GM12872 (cell line): ENCODE measurements around the gene RXRG.

Experiments
- TF ChIP-seq, protein P1 (sequence below): IDR thresholded peaks from 3 replicates; pipeline ENCODE4 v1.5.1; 2011; ENCODE audit warnings: low read depth, mild to moderate bottlenecking, low read length, moderate library complexity; ENCODE audit not compliant: insufficient read depth

RXRG gene

DNA sequence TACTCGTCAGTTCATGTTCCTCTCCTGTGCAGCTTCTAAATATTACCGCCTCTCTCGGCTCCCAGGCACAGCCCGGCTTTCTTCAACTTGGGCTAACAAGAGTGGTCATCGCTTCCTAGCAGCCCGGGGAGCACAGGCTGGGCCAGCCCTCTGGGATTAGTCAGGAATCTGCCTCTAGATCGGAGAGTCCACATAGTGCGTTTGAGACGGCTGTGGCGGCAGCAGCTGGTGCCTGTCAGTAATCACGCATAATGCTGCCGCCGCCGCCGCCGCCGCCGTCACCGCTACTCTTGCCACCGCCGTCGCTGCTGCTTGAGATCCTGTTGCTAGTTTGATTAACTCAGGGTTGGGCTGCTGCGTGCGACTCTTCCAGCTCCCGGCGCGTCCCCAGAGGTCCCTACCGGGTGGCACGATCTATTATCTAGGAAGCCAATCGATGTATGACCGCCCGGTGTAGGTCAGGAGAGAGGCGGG lies at the start of gene RXRG:
RXRG (minus strand) TSS at position 230 of the 474 bp plus-strand sequence. CDS start 233 bp downstream, outside the sequence.
- TF ChIP-seq, protein P1, sequence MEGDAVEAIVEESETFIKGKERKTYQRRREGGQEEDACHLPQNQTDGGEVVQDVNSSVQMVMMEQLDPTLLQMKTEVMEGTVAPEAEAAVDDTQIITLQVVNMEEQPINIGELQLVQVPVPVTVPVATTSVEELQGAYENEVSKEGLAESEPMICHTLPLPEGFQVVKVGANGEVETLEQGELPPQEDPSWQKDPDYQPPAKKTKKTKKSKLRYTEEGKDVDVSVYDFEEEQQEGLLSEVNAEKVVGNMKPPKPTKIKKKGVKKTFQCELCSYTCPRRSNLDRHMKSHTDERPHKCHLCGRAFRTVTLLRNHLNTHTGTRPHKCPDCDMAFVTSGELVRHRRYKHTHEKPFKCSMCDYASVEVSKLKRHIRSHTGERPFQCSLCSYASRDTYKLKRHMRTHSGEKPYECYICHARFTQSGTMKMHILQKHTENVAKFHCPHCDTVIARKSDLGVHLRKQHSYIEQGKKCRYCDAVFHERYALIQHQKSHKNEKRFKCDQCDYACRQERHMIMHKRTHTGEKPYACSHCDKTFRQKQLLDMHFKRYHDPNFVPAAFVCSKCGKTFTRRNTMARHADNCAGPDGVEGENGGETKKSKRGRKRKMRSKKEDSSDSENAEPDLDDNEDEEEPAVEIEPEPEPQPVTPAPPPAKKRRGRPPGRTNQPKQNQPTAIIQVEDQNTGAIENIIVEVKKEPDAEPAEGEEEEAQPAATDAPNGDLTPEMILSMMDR, result no peak

DNA sequence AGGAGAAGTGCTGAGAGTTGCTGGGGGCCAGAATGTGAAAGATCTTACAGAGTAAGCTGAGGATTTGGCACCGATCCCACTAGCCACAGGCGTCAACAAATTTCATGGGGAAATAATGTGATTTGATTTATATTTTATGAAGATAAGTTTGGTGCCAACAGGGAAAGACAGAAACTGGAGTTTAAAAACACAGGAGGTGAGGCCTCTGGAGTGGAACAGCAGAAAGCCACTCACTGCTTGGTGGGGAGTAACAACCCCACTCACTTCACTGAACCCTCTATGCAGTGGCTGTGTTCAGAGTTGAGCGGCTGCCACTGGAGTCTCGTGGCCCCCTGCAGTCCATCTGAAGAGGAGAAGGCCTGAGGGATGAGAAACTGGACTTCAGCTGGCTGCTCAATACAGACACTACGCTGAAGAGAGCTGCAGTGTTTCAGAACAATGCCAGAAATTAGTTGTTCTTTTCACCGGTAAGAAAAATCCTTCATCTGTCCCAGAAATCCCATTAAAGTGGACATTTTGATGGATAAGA lies 48.0 kb upstream of the RXRG start:
- TF ChIP-seq, protein P1, result no peak

DNA sequence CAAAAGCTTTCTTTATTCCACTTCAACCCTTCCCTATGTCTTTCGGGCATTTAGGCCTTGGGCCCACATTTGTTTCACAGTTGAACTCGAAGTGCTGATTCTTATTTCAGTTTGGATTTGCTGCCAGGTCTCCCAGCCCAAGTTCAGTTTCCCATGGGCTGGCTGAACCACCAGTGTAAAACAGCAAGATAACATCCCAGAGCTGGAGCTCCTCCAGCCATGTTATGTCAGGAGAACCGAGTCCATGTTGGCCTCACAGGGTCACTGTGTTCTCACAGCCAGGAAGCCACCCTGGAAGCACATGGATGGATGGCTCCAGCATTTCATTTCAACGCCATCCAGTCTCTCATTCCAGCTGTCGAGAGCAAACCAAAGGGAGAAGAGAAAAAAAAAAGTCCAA lies 45.2 kb upstream of the RXRG start:
- TF ChIP-seq, protein P1, result no peak

DNA sequence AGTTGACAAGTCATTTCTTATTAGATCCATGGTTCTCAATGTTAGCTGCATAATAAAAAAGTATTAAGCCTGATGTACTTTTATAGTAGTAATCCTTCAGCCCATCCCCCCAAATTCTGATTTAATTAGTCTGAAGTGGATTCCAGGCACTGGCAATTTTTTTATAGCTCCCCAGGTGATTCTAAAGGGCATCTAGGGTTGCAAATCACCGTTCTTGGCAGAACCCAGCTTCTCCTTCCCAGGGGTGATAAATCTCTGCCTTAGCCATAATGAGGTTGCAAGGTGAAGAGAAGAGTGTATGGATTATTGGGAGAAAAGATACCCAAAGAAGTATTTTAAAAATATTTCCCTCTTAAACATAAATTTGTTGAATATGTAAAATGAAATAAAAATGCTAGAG lies 43.0 kb upstream of the RXRG start:
- TF ChIP-seq, protein P1, result no peak

DNA sequence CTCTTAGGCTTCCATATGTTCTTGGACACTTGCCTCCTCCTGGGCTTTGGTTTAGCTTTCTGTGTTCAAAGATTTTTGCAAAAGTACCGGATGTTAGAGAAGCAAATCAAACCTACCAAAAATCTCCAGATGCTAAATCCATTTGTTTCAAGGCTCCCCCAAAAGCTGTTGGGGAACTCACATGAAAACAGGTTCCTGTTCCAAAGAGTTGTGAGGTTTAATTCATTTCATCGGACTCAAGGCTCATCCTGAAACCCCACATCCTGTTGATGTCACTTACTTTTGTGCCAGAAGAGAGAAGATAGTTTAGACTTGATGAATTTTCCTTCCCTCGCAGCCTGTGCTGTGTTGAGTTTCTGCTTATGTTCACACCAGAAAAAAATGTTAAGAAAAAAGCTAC lies 41.7 kb upstream of the RXRG start:
- TF ChIP-seq, protein P1, result no peak

DNA sequence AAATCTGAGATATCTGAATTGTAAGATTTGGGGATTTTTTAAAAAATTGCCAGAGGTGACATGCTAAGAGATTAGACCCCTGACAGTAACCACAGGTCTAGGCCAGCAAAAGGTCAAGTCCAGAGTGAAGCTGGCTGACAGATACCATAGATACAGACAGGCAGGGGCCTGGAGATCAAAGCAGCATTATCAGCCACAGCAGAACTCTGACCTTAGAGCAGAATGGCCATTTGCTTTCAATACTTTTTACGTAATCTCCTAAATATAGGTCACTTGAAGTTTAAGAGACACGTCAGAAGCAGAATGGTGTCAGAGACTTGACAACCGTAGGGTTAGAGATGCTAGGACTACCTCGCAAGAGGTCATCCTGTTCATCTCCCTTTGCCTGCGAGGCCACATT lies 40.8 kb upstream of the RXRG start:
- TF ChIP-seq, protein P1, result no peak

DNA sequence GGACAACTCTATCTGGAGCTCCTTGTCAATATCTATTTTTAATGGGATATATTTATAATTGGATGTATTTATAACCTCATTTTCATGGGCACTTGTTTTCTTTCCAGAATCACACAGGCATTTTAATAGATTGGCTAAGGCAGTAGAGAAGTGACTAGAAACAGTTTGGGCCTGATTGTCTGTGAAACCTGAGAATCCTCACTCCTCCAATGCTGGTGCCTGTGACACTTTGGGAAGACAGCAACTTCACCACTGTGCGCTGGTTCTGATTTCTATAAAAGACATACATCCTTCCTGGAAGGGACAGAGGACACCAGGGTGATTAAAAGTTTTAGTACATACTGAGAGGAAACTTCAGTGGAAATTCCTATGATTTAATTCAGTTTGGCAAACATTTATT lies 39.6 kb upstream of the RXRG start:
- TF ChIP-seq, protein P1, result no peak
